Measurements from ENCODE around the gene IER2.

IER2 gene

DNA sequence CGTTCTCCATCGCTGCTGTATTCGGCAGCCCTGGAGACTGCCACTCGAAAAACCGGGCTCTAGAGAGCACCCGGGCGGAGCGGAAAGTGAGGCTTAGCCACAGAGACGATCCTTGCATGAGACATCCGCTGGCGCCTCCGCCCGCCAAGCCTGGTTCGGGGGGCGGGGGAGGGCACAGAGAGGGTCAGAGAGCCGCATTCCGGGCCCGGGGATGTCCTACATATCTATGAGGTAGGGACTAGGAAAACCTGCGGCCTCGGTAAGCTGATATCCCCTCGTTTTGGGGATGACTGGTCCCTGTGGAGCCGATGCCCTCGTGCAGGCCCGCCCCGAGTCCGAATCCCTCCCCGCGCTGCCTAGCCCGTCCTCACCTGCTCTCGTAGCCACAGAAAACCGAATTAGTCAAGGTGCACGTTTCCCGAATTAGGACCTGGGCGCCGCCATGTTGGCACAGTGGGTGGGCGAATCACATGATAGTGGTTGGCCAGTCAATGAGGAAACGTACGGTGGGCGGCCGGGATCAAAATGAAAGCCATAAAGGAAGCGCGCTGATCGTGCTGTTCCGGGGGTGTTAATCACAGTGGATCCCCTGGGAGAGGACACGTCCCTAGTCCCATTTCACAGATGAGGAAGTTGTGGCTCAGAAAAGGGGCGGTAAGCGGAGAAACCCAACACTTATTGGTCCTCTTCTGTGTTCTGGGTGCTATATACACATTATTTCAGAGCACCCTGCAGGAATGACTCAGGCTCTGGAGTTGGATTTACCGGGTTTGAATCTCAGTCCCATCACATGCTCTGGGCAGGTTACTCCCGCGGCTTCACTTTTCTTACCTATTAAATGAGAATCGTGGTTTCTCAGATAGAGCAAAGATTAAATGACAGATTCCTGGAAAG lies 33.7 kb upstream of the IER2 start, which contains the start of gene TRMT1:
Gene TRMT1, minus strand, starts transcription at position 459 of the 894 bp plus-strand sequence. Its CDS starts 341 bp downstream, at position 118.
- H3K4me3 Mint-ChIP-seq = peak within 1 kb of the TSS; percentile 90
- H3K36me3 Mint-ChIP-seq = peaks cover 9% of the 10 kb centered on the region
- H3K9me3 Mint-ChIP-seq = no peaks in the 10 kb centered on the region
- peaks cover 40% of the 10 kb centered on the region for H3K4me1 Mint-ChIP-seq
- peak within 1 kb of the TSS; percentile 98 for H3K27ac Mint-ChIP-seq
- no peaks in the 10 kb centered on the region for H3K27me3 Mint-ChIP-seq

DNA sequence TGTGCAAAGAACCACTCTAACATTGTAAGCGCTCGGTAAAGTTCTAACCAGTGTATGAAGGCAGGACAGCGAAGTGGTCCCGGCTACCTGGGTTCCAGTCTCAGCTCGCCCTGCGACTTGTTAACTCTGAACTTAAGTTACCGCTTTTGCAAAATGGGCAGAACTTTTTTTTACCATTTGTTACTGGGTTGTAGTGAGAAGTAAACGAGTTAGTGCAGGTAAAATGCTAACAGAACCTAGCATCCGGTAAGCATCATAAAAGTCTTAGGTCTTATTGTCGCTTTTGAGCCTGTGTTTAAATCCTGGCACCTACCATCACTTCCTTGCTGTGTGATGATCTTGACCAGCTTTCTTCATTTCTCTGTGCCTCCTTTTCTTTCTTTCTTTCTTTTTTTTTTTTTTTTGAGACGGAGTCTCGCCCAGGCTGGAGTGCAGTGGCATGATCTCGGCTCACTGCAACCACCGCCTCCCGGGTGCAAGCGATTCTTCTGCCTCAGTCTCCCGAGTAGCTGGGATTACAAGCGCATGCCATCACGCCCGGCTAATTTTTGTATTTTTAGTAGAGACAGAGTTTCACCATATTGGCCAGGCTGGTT lies 32.9 kb upstream of the IER2 start:
- no peaks in the 10 kb centered on the region for H3K9me3 Mint-ChIP-seq
- H3K4me3 Mint-ChIP-seq = peak overlapping the region; percentile 90
- H3K27me3 Mint-ChIP-seq = no peaks in the 10 kb centered on the region
- peak overlapping the region; percentile 98 for H3K27ac Mint-ChIP-seq
- peaks cover 9% of the 10 kb centered on the region for H3K36me3 Mint-ChIP-seq
- peaks cover 47% of the 10 kb centered on the region for H3K4me1 Mint-ChIP-seq

DNA sequence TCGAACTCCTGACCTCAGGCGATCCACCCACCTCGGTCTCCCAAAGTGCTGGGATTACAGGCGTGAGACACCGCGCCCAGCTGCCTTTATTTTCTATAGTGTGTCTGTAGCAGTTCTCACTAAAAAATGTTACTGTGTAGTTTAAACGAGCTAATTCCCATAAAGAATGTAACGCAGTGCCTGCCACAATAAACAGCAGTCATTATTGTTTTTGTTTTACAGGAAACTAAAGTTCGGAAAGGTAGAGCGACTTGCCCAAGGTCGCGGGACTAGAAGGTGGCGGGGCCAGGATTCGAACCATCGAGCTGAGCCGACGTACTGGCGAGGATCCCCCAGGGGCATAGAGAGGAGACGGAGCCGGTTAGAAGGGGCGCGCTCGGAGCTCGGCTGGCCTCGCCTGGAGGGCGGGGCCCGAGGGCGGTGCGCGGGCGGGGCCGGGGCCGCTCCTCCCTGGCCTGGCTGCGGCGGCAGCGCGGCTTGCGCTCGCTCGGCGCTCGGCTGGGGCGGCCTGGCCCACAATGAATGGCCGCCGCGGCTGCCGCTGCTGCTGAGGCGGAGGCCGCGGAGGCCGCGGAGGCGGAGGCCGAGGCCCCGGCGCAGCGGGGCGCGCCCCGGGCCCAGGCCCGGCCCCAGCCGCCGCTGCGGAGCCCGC lies 32.3 kb upstream of the IER2 start, which contains the start of gene NACC1:
Gene NACC1, plus strand, starts transcription at position 493 of the 652 bp plus-strand sequence. CDS start 16,944 bp downstream, outside the sequence.
- Mint-ChIP-seq H3K36me3 (peaks cover 7% of the 10 kb centered on the region), H3K27me3 (no peaks in the 10 kb centered on the region), H3K4me3 (peak within 1 kb of the TSS; percentile 90), H3K4me1 (peaks cover 53% of the 10 kb centered on the region), H3K9me3 (no peaks in the 10 kb centered on the region), H3K27ac (peak within 1 kb of the TSS; percentile 98)

DNA sequence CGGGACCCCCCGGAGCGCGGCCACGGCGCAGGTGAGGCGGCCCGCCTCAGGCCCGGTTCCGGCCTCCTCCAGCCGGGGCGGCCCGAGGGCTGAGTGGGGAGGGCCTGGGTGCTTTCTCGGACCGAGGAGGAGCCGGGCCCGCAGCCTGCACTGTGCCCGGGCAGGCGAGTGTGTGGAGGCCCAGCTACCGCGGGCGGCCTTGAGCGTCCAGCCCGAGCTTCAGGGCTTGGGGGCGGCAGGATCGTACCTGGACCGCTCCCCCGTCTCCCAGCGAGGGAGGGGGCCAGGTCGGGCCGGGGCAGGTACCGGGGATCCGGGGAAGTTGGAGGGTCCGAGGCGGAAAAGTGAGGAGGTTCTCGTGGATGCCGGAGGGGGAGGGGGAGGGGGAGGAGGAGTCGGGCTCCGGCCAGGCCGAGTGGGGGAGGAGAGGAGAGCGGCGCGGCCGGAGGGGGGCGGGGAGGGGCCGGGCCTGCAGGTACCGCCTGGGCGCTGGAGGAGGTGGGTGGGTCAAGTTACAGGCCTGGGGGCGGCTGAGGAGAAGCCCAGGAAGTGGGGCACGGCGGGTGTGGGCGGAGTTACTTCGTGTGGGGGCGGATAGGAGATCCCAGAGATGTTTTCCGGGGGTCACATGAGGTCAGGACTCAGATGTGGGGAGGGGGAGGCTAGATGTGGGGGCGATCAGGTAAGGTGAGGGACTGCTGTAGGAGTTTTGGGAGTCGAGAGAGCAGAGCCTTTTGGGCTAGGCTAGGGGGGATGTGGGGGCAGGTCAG lies 31.6 kb upstream of the IER2 start:
- no peaks in the 10 kb centered on the region for H3K9me3 Mint-ChIP-seq
- H3K4me3 Mint-ChIP-seq = peak overlapping the region; percentile 85
- peaks cover 59% of the 10 kb centered on the region for H3K4me1 Mint-ChIP-seq
- H3K36me3 Mint-ChIP-seq = peaks cover 7% of the 10 kb centered on the region
- no peaks in the 10 kb centered on the region for H3K27me3 Mint-ChIP-seq
- H3K27ac Mint-ChIP-seq = peak overlapping the region; percentile 82

DNA sequence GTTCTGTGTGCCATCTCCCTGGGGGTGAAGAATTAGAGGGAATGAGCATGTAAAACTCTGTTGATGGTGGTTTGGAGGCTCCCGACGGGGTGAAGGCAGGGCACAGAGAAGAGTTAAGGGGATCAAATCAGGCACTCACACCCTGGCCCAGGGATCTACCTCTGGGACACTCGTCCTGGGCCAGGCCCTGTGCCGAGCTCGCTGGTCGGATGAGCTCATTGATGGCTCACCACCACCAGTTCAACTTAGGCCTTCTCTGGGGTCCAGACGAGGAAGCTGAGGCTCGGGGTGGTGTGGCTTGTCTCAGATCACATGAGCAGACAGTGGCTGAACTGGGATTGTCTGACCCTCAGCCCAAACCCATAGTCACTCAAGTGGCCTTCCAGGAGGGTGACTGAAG lies 30.6 kb upstream of the IER2 start:
- Mint-ChIP-seq H3K27me3 (no peaks in the 10 kb centered on the region), H3K9me3 (no peaks in the 10 kb centered on the region), H3K4me3 (peak overlapping the region; percentile 85), H3K36me3 (peaks cover 4% of the 10 kb centered on the region), H3K27ac (peak overlapping the region; percentile 82), H3K4me1 (peaks cover 57% of the 10 kb centered on the region)

DNA sequence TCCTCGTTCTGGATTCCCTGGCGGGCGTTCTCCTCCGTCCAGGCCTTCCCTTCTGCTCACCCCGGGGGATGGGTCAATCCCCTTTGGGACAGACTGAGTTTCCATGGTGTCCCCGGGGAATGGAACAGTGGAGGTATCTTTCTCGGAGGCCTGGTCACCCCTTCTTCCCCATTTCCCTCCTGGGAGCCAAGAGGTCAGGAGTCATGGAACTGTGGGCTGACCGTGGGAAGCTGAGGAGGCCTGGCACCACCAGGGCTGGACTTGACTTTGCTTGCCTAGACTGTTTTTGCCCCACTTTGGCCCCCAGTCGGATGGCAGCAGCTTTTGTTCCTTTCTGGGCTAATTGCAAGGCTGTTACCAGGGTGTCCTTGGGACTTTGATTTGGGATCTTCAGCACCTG lies 30.2 kb upstream of the IER2 start:
- H3K27ac Mint-ChIP-seq = no peak overlapping the region
- peaks cover 4% of the 10 kb centered on the region for H3K36me3 Mint-ChIP-seq
- H3K27me3 Mint-ChIP-seq = no peaks in the 10 kb centered on the region
- H3K9me3 Mint-ChIP-seq = no peaks in the 10 kb centered on the region
- peak overlapping the region; percentile 85 for H3K4me3 Mint-ChIP-seq
- H3K4me1 Mint-ChIP-seq = peaks cover 57% of the 10 kb centered on the region

DNA sequence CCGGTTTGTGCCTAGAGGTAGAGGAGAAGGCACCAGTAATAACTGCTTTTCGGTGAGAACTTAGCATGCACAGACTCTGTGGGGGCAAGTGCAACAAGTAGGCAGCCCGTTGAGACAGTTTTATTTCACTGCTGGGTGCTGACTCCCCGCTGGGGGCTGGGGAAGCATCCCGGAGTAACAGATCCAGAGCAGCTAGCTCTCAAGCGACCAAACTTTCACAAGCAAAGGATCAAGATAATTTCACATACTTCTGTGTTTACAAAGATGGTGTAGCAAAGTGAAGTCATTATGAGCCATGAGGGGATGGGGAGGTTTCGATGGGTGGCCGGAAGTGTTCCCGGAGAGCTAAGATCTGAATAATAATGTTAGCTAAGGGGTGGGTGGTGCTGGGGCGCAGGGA lies 29.4 kb upstream of the IER2 start:
- H3K36me3 Mint-ChIP-seq = peaks cover 1% of the 10 kb centered on the region
- no peaks in the 10 kb centered on the region for H3K27me3 Mint-ChIP-seq
- H3K4me1 Mint-ChIP-seq = peaks cover 53% of the 10 kb centered on the region
- H3K4me3 Mint-ChIP-seq = peak overlapping the region; percentile 15
- H3K9me3 Mint-ChIP-seq = no peaks in the 10 kb centered on the region
- H3K27ac Mint-ChIP-seq = peak overlapping the region; percentile 81

DNA sequence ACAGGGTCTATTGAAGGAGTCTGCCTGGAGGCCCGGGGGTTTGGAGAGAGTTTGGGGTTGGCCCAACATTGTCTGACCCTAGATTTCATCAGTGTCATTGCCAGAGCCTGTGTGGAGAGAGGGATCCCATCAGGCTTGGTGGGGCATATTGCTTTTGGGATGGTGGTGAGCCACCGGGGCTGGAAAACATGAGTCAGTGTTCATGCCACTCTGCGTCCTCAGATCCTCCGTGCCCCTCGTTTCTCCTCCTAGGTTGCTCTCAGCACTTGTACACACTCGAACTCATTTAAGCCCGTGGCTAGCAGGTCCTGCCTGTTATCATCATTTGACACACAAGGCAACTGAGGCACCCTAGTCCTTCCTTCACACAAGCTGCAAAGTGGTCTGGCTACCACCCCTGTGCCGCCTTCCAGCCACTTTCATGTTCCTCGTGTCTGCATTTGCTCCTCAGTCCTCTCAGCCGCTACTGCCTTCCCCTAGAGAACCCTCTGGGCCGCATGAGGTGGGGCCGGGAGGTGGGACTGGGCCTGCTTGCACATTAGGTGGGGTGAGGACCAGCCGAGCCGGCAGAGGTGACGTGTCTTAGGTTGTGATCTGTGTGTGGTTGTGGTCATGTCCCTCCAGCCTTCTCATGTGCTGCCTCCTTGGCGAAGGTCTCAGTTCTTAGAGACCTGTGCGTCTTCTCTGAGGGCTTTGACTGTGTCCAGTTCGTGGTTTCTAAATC lies 28.5 kb upstream of the IER2 start:
- H3K36me3 Mint-ChIP-seq = no peaks in the 10 kb centered on the region
- no peak overlapping the region for H3K4me3 Mint-ChIP-seq
- H3K9me3 Mint-ChIP-seq = no peaks in the 10 kb centered on the region
- peak overlapping the region; percentile 68 for H3K27ac Mint-ChIP-seq
- no peaks in the 10 kb centered on the region for H3K27me3 Mint-ChIP-seq
- H3K4me1 Mint-ChIP-seq = peaks cover 49% of the 10 kb centered on the region

DNA sequence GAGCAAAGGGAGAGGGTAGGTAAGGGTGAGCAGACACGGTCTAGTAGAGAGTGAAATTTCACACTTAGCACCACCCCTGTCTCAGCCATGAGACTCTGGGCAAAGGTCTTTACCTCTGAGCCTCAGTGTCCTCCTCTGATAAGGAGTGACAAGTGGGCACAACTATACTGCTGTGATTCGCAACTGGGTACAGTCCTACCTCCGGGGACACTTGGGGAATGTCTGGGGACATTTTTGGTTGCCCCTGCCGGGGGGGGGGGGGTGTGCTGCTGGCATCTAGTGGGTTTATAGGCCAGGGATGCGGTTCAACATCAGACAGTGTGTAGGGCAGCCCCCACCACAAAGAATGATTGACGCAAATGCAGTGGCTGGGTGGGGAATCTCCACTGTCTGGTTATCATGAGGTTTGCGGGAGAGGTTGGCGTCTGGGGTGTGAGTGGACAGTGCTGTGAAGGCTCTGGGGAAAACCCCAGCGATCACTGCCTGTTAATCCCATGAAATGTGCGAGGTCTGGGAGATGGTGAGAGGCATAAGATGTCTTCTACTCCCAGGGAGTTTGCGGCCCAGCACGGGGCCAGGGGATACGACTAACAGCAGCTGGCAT lies 27.8 kb upstream of the IER2 start:
- no peaks in the 10 kb centered on the region for H3K27me3 Mint-ChIP-seq
- H3K4me1 Mint-ChIP-seq = peaks cover 44% of the 10 kb centered on the region
- no peaks in the 10 kb centered on the region for H3K36me3 Mint-ChIP-seq
- peak overlapping the region; percentile 68 for H3K27ac Mint-ChIP-seq
- no peak overlapping the region for H3K4me3 Mint-ChIP-seq
- no peaks in the 10 kb centered on the region for H3K9me3 Mint-ChIP-seq

DNA sequence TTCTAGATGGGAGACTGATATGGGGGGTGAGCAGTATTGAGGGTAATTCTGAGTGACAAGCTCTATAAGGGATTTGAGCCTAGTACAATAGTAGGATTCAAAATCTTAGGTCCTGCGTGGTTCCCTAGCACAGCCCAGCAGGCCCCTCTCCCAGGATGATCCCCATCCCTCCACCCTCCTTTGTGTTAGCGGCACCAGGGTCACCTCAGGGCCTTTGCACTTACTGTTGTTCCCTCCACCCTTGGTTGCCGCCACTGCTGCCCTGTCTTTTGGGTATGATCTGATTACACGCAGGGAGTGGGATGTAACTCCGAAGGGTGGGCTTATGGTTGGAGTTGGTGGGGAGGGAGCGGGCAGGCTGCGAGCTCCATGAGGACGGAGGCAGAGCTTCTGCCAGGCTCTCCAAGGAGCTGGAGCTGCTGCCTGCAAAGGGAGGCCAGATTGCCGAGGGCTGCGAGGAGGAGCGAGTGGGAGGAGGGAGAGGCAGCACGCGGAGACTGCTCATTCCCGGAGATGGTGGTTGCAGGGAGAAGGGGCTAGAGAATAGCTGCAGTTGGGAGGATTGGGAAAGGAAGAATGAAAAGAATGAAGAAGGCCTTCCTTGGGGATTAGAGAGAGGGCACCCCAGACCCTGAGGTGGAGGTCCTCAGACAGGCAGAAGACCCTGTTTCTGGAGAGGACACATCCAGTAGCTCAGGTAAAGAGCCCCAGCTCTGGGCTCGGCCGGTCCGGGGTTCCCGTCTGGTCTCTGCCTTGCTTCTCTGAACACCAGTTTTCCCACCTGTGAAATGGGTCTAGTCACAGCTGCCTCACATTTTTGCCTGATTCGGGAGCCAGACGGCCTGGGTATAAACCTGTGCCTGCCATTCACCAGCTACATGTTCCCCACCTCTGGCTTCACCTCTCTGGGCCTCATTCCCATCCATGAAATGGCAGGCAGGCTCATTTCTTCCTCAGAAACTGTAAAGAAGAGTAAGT lies 26.9 kb upstream of the IER2 start:
- peak overlapping the region; percentile 87 for H3K27ac Mint-ChIP-seq
- no peak overlapping the region for H3K4me3 Mint-ChIP-seq
- no peaks in the 10 kb centered on the region for H3K36me3 Mint-ChIP-seq
- no peaks in the 10 kb centered on the region for H3K27me3 Mint-ChIP-seq
- peaks cover 50% of the 10 kb centered on the region for H3K4me1 Mint-ChIP-seq
- H3K9me3 Mint-ChIP-seq = no peaks in the 10 kb centered on the region

DNA sequence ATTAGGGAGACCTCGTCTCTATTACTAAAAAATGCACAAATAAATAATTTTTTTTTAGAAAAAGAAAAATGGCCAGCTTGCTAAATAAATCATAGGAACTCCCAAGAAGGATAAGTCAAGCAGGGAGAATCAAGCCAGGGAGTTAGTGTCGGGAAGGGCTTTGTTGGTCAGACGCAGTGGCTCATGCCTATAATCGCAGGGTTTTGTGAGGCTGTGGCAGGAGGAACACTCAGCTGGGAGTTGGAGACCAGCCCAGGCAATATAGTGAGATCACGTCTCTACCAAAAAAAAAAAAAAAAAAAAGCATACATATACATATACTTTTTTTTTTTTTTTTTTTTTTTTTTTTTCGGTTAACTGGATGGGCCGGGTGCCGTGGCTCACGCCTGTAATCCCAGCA lies 23.2 kb upstream of the IER2 start:
- Mint-ChIP-seq H3K4me1 (peaks cover 37% of the 10 kb centered on the region), H3K9me3 (no peaks in the 10 kb centered on the region), H3K27me3 (no peaks in the 10 kb centered on the region), H3K27ac (no peak overlapping the region), H3K4me3 (no peak overlapping the region), H3K36me3 (no peaks in the 10 kb centered on the region)

DNA sequence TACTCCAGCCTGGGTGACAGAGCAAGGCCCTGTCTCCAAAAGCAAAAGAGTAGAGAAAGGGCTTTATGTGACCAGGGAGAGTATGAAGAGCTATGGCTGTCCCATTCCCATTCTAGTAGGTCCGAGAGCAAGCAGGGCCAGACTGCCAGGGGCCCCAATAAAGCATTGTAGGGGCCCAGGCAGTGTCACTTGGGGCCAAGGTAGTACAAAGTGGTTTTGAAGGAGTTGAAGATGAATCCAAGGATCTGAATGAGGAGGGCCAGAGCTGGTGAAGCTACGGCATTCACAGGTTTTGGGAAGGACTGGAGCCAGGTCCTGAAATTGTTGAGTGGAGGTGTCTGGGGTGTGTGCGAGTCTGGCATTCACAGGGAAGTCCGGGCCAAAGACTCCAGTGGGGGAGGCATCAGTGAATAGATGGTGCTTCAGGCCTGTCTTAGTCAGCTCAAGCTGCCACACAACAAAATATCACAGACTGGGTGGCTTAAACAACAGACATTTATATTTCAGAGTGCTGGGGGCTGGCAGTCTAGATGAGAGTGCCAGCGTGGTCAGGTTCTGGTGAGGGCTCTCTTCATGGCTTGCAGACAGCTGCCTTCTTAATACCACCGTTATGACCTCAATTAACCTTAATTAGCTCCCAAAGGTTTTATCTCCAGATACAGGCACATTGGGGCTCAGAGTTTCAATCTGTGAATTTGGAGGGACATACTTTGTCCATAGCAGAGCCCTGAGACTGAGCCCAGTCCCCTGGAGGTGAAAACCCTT lies 22.2 kb upstream of the IER2 start:
- Mint-ChIP-seq H3K4me3 (no peak overlapping the region), H3K9me3 (no peaks in the 10 kb centered on the region), H3K36me3 (no peaks in the 10 kb centered on the region), H3K27me3 (no peaks in the 10 kb centered on the region), H3K27ac (peak overlapping the region; percentile 85), H3K4me1 (peaks cover 35% of the 10 kb centered on the region)

DNA sequence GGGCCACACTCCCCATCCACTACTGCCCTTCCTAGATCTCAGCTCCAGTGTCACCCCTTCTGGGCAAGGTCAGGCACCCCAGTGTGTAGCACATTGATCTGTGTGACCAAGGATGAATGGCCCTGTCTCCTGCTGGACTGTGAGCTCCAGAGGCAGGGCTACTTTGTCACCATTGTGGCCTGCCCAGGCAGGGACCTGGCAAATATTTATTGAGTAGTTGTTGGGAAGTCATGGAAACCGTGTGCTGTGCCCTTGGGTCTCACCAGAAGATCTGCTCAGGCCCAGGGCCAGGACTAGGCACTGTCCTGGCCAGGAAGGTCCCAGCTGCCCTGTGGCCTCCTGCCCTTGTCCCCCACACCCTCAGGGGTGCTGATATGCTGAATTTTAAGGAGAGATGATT lies 21.6 kb upstream of the IER2 start:
- Mint-ChIP-seq H3K36me3 (no peaks in the 10 kb centered on the region), H3K4me1 (peaks cover 37% of the 10 kb centered on the region), H3K9me3 (no peaks in the 10 kb centered on the region), H3K4me3 (no peak overlapping the region), H3K27ac (no peak overlapping the region), H3K27me3 (no peaks in the 10 kb centered on the region)

All from activated naive CD4-positive, alpha-beta T cell treated with anti-CD3 and anti-CD28 coated beads, Interleukin-2, amount 50 U/mL, for 24 hours (primary cell).